Measurements from ENCODE around the gene MTMR4.

DNA sequence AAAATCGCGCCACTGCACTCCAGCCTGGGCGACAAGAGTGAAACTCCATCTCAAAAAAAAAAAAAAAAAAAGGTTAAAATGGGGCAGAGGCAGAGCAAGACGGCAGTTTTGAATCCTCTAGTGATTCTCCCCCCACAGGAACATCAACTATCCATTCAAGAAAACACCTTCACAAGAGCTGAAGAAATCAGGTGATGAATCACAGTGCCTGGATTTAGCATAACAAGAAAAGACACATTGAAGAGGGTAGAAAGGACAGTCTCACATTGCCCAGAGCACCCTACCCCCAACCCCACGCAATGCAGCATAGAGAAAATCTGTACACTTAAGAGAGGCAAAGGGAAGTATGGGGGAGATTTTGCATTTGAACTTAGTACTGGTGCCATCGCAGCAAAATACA, 68.4 kb downstream of the MTMR4 start:
- TF ChIP-seq, protein P1, sequence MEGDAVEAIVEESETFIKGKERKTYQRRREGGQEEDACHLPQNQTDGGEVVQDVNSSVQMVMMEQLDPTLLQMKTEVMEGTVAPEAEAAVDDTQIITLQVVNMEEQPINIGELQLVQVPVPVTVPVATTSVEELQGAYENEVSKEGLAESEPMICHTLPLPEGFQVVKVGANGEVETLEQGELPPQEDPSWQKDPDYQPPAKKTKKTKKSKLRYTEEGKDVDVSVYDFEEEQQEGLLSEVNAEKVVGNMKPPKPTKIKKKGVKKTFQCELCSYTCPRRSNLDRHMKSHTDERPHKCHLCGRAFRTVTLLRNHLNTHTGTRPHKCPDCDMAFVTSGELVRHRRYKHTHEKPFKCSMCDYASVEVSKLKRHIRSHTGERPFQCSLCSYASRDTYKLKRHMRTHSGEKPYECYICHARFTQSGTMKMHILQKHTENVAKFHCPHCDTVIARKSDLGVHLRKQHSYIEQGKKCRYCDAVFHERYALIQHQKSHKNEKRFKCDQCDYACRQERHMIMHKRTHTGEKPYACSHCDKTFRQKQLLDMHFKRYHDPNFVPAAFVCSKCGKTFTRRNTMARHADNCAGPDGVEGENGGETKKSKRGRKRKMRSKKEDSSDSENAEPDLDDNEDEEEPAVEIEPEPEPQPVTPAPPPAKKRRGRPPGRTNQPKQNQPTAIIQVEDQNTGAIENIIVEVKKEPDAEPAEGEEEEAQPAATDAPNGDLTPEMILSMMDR (IDR thresholded peaks at IDR 0.05; ENCODE audit: low read depth, low read length, poor library complexity, severe bottlenecking) = no peak
- TF ChIP-seq EZH2phosphoT487 (IDR thresholded peaks at IDR 0.05; ENCODE audit: borderline replicate concordance, low read length) = no peak

Measured in DOHH2 (cell line).